Activated naive CD8-positive, alpha-beta T cell (primary cell): ENCODE results near the gene CDA.
"Not testable (repeated sequence)": the region's sequence is repeated elsewhere in the genome, so short reads cannot be mapped to it uniquely, and the experiment has no call there.

Source experiments
- H3K27ac Mint-ChIP-seq: one replicate; pipeline ENCODE4 v1.8.0; 2021; ENCODE audit warnings: mixed read lengths
- H3K27me3 Mint-ChIP-seq: one replicate; pipeline ENCODE4 v1.8.0; 2021; ENCODE audit warnings: mixed read lengths
- H3K36me3 Mint-ChIP-seq: one replicate; pipeline ENCODE4 v1.8.0; 2021; ENCODE audit warnings: mixed read lengths
- H3K4me1 Mint-ChIP-seq: one replicate; pipeline ENCODE4 v1.8.0; 2021; ENCODE audit warnings: low read depth, mixed read lengths
- H3K4me3 Mint-ChIP-seq: one replicate; pipeline ENCODE4 v1.8.0; 2021; ENCODE audit warnings: mild to moderate bottlenecking, mixed read lengths
- H3K9me3 Mint-ChIP-seq: one replicate; pipeline ENCODE4 v1.8.0; 2021; ENCODE audit warnings: low read depth, mixed read lengths

CDA gene

DNA sequence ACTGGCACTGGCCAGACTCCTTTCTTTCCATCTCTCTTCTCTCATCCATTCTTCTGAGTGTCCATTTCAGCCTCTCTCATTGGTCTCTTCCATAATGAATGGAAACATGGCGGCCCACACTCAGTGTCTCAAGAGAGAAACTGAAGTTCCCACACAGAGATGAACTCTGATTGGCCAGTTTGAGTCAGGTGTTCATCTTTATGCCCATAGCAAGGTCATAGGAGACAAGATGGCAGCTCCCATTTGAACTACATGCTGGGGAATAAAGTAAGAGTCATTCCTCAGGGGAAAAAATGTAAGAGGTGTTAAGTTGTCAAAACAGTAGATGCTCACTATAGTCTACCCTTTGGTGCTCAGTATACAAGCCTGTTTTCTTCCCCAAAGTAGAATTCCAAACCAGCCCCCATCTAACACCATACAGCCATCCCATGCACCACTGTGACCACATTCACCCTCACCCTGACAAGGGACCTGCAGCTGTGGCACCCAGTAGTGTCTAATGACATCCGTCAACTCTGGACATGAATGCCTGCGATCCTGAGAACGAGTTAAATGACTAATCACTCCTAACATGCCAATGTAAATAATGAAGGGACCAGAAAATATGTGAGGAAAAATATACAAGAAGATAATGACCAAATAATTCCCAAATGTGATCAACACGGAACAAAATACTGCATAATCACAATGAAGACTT lies 12.4 kb downstream of the CDA start:
- Mint-ChIP-seq H3K27me3 (peaks cover 6% of the 10 kb centered on the region), H3K36me3 (peaks cover 3% of the 10 kb centered on the region), H3K27ac (no peak overlapping the region), H3K4me1 (no peaks in the 10 kb centered on the region), H3K4me3 (no peak overlapping the region), H3K9me3 (no peaks in the 10 kb centered on the region)

GRCh38 chr1:20602851-20603450 lies 14.1 kb downstream of the CDA start:
- Mint-ChIP-seq H3K4me1 (no peaks in the 10 kb centered on the region), H3K27me3 (peaks cover 6% of the 10 kb centered on the region), H3K36me3 (peaks cover 3% of the 10 kb centered on the region), H3K9me3 (no peaks in the 10 kb centered on the region), H3K4me3 (no peak overlapping the region), H3K27ac (no peak overlapping the region)

DNA sequence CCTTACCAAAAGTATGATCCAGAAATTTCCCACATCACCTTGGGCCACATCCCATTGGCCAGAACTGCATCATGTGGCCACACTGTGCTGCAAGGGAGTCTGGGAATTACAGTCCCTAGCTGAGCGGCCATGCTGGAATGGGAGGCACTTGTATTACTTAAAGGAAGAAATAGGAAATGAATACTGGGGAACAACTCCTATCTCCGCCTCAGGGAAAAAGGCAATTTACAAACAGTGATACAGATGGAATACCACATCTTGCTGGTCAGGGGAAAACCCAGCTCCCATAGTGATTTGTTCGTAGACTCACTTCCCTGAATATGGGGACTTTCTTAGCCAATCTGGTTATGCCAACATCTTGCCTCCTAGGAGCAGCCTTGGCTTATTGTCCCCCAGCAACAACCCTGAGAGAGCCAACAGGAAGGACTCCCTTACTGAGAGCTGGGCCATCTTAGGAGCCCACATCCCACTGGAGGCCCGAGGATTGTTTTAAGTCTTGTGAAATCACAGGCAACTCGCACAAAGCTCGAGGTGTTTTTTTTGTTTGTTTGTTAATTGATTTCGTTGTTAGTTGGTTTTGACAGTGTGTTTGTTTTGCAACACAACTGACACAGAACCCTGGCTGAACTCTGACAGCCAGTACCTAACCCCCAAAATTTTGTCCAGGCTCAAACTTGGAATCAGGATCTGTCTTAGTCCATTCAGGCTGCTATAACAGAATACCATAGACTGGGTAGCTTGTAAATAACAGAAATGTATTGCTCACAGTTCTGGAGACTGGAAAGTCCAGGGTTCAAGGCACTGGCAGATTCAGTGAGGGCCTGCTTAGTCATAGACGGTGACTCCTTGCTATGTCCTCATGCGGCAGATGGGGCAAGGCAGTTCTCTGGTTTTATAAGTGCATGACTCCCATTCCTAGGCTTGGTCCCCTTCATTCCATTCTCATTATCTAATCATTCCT lies 14.9 kb downstream of the CDA start:
- Mint-ChIP-seq H3K27me3 (peaks cover 6% of the 10 kb centered on the region), H3K4me3 (no peak overlapping the region), H3K27ac (no peak overlapping the region), H3K9me3 (no peaks in the 10 kb centered on the region), H3K36me3 (peaks cover 3% of the 10 kb centered on the region), H3K4me1 (no peaks in the 10 kb centered on the region)

- Mint-ChIP-seq H3K27ac (no peak overlapping the region), H3K4me3 (no peak overlapping the region), H3K4me1 (no peaks in the 10 kb centered on the region), H3K9me3 (no peaks in the 10 kb centered on the region), H3K27me3 (peaks cover 6% of the 10 kb centered on the region), H3K36me3 (peaks cover 3% of the 10 kb centered on the region)
These were observed 15.8 kb downstream of the CDA start for GRCh38 chr1:20604678-20605077.

- H3K27me3 Mint-ChIP-seq, H3K4me3 Mint-ChIP-seq, H3K27ac Mint-ChIP-seq, H3K9me3 Mint-ChIP-seq, H3K4me1 Mint-ChIP-seq, H3K36me3 Mint-ChIP-seq: not testable (repeated sequence)
These were observed 18.1 kb downstream of the CDA start for GRCh38 chr1:20606801-20607570.

DNA sequence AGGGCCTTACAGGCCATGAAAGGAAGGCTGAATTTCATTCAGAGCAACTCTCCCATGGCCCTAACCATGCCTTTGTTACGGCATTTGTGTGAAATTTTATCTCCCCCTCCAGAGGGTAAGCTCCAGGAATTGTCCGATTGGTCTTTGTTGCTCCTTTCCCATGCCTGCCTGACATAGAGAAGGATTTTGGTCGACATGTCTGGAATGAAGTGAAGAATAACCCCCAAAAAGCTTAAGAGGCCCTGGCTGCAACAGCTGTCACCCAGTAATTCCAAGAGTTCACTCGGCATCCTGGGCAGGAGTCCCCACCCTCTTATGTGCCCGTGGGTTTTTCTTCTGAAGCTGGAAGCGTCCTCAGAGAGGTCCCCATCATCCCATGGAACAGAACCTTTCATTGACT lies 20.6 kb downstream of the CDA start:
- Mint-ChIP-seq H3K9me3 (no peaks in the 10 kb centered on the region), H3K4me3 (no peak overlapping the region), H3K27me3 (peaks cover 7% of the 10 kb centered on the region), H3K36me3 (no peaks in the 10 kb centered on the region), H3K4me1 (no peaks in the 10 kb centered on the region), H3K27ac (no peak overlapping the region)

GRCh38 chr1:20610970-20611369 lies 22.1 kb downstream of the CDA start:
- no peak overlapping the region for H3K4me3 Mint-ChIP-seq
- H3K36me3 Mint-ChIP-seq = no peaks in the 10 kb centered on the region
- H3K27me3 Mint-ChIP-seq = peaks cover 4% of the 10 kb centered on the region
- H3K4me1 Mint-ChIP-seq = no peaks in the 10 kb centered on the region
- no peaks in the 10 kb centered on the region for H3K9me3 Mint-ChIP-seq
- no peak overlapping the region for H3K27ac Mint-ChIP-seq

- H3K4me1 Mint-ChIP-seq = no peaks in the 10 kb centered on the region
- H3K4me3 Mint-ChIP-seq = no peak overlapping the region
- H3K36me3 Mint-ChIP-seq = no peaks in the 10 kb centered on the region
- no peaks in the 10 kb centered on the region for H3K9me3 Mint-ChIP-seq
- H3K27ac Mint-ChIP-seq = no peak overlapping the region
- H3K27me3 Mint-ChIP-seq = peaks cover 4% of the 10 kb centered on the region
These were observed 22.8 kb downstream of the CDA start for GRCh38 chr1:20611652-20612051.

DNA sequence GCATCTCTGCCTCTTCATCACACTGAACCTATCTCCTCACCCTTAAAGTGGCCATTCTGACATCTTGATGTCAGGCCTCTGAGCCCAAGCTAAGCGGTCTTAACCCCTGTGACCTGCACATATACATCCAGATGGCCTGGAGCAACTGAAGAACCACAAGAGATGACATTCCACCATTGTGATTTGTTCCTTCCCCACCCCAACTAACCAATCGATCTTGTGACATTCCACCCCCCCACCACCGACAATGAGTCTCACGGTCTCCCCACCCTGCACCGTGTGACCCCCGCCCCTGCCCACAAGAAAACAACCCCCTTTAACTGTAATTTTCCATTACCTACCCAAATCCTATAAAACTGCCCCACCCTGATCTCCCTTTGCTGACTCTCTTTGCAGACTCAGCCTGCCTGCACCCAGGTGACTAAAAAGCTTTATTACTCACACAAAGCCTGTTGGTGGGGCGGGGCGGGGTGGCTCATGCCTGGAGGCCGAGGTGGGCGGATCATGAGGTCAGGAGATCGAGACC lies 23.4 kb downstream of the CDA start:
- no peaks in the 10 kb centered on the region for H3K4me1 Mint-ChIP-seq
- H3K4me3 Mint-ChIP-seq = no peak overlapping the region
- no peak overlapping the region for H3K27ac Mint-ChIP-seq
- peaks cover 7% of the 10 kb centered on the region for H3K27me3 Mint-ChIP-seq
- no peaks in the 10 kb centered on the region for H3K36me3 Mint-ChIP-seq
- H3K9me3 Mint-ChIP-seq = no peaks in the 10 kb centered on the region

DNA sequence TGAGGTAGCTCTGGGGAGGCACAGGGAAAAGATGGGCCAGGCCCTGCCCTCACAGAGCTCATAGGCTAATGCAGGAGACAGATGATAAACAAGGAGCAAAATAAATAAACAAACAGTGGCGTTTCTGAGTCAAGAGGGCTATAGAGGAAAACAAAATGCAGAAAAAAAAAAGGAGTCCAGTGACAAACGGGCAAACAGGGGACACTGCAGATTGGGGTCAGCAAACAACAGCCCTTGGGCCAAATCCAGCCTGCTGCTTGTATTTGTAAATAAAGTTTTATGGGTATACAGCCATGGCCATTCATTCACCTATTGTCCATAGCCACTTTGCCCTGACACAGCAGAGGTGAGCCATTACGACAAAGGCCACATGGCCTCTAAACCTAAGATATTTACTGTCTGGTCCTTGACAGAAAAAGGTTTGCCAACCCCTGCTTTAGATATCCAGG lies 25.3 kb downstream of the CDA start:
- no peak overlapping the region for H3K4me3 Mint-ChIP-seq
- no peaks in the 10 kb centered on the region for H3K4me1 Mint-ChIP-seq
- H3K36me3 Mint-ChIP-seq = no peaks in the 10 kb centered on the region
- no peaks in the 10 kb centered on the region for H3K9me3 Mint-ChIP-seq
- no peak overlapping the region for H3K27ac Mint-ChIP-seq
- peaks cover 8% of the 10 kb centered on the region for H3K27me3 Mint-ChIP-seq

DNA sequence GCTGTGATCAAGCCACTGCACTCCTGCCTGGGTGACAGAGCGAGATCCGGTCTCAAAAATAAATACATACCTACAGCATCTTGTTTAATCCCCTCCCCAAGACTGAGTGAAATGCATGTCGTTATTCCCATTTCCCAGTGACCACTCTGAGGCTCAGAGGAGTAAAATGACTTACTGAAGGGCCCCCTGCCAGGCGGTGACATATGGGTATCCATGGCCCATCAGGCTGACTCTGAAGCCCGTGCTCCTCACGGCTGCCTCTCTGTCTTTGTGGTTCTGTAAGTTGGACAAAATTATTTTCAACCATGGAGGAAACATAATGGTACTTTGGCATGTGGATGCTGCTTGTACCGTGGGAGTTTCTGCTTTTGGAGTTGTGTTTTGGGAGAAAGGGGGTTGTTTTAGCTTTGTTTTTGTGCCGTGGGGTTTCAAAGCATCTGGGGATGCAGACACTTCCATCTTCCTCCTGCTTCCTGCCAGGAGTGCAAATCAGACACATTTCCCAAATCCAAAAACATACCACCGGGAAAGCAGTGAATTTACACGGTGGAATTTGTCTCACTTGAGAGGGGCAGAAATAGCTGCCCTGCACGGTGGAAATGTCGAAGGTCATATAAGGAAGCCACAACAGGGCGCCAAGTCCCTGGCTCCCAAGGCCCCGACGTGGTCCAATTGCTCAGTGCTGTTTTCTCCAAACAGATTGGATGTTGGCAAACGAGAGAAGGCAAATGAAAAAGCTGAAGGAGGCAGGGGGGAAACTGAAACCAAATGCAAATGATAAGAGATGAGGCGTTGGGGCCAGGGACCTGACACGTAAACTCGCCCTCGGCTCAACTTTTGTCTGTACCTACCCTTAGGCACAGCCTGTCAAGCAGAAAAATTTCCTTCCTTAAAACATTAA lies 27.3 kb downstream of the CDA start:
- H3K36me3 Mint-ChIP-seq = no peaks in the 10 kb centered on the region

GRCh38 chr1:20616847-20617487 lies 28.1 kb downstream of the CDA start:
- no peaks in the 10 kb centered on the region for H3K36me3 Mint-ChIP-seq
- H3K4me3 Mint-ChIP-seq = no peak overlapping the region
- H3K27me3 Mint-ChIP-seq = peaks cover 6% of the 10 kb centered on the region
- no peaks in the 10 kb centered on the region for H3K9me3 Mint-ChIP-seq
- H3K27ac Mint-ChIP-seq = no peak overlapping the region
- H3K4me1 Mint-ChIP-seq = no peaks in the 10 kb centered on the region

More for the DNA sequence above, 27.3 kb downstream of the CDA start:
- Mint-ChIP-seq H3K27ac (no peak overlapping the region), H3K4me1 (no peaks in the 10 kb centered on the region), H3K4me3 (no peak overlapping the region), H3K27me3 (peaks cover 6% of the 10 kb centered on the region), H3K9me3 (no peaks in the 10 kb centered on the region)

DNA sequence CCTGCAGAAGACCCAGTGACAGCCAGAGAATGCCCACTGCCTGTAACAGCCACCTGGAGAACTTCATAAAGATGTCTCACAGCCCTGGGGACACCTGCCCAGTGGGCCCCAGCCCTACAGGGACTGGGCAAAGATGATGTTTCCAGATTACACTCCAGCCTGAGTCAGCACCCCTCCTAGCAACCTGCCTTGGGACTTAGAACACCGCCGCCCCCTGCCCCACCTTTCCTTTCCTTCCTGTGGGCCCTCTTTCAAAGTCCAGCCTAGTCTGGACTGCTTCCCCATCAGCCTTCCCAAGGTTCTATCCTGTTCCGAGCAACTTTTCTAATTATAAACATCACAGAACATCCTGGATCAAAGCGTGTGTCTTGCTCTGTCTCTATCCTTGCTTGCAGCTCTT lies 29.7 kb downstream of the CDA start:
- Mint-ChIP-seq H3K27ac (no peak overlapping the region), H3K27me3 (peaks cover 6% of the 10 kb centered on the region), H3K36me3 (no peaks in the 10 kb centered on the region)

More for the DNA sequence above, 29.7 kb downstream of the CDA start:
- Mint-ChIP-seq H3K4me3 (no peak overlapping the region), H3K4me1 (no peaks in the 10 kb centered on the region), H3K9me3 (no peaks in the 10 kb centered on the region)
